MM.1S (cell line): ENCODE results near the gene IQGAP2.

Experiments
- DNase-seq: peaks from one replicate; pipeline ENCODE4 v3.0.0-alpha.2; 2015
- H2AFZ ChIP-seq: fragments of 300-600 bp; sonication (generic); 2 replicates; pipeline ENCODE4 v1.6.0; 2016; ENCODE audit warnings: antibody characterized with exemption, low read length
- H3F3A ChIP-seq: fragments of 300-600 bp; sonication (generic); 2 replicates; pipeline ENCODE4 v1.6.1; 2016; ENCODE audit warnings: mild to moderate bottlenecking, antibody characterized with exemption, low read length, moderate library complexity, mixed read lengths; ENCODE audit not compliant: insufficient read depth
- H3K27ac ChIP-seq: fragments of 300-600 bp; sonication (generic); 2 replicates; pipeline ENCODE4 v1.5.1; 2016; ENCODE audit warnings: mild to moderate bottlenecking, low read length
- H3K27me3 ChIP-seq: fragments of 300-600 bp; sonication (generic); replicated peaks from 2 replicates; pipeline ENCODE4 v1.6.0; 2016; ENCODE audit warnings: low read length; ENCODE audit not compliant: insufficient read depth
- H3K36me3 ChIP-seq: fragments of 300-600 bp; sonication (generic); replicated peaks from 2 replicates; pipeline ENCODE4 v1.6.1; 2016; ENCODE audit warnings: mild to moderate bottlenecking, low read length, mixed read lengths; ENCODE audit not compliant: insufficient read depth
- H3K4me1 ChIP-seq: fragments of 300-600 bp; sonication (generic); 2 replicates; pipeline ENCODE4 v1.6.1; 2016; ENCODE audit warnings: low read length, mixed read lengths
- H3K4me2 ChIP-seq: fragments of 300-600 bp; sonication (generic); 2 replicates; pipeline ENCODE4 v1.6.0; 2016; ENCODE audit warnings: low read depth, low read length
- H3K4me3 ChIP-seq: fragments of 300-600 bp; sonication (generic); 2 replicates; pipeline ENCODE4 v1.5.1; 2016; ENCODE audit warnings: low read length, mixed read lengths
- H3K79me2 ChIP-seq: fragments of 300-600 bp; sonication (generic); 2 replicates; pipeline ENCODE4 v1.6.1; 2016; ENCODE audit warnings: mixed run types, low read length, mixed read lengths
- H3K9ac ChIP-seq: fragments of 300-600 bp; sonication (generic); 2 replicates; pipeline ENCODE4 v1.6.1; 2016; ENCODE audit warnings: low read length, mixed read lengths
- H3K9me2 ChIP-seq: fragments of 300-600 bp; sonication (generic); replicated peaks from 2 replicates; pipeline ENCODE4 v1.6.1; 2016; ENCODE audit warnings: mild to moderate bottlenecking, low read length, mixed read lengths; ENCODE audit not compliant: insufficient read depth
- H3K9me3 ChIP-seq: fragments of 300-600 bp; sonication (generic); replicated peaks from 2 replicates; pipeline ENCODE4 v1.6.1; 2016; ENCODE audit warnings: mild to moderate bottlenecking, low read length, mixed read lengths; ENCODE audit not compliant: insufficient read depth
- H4K20me1 ChIP-seq: fragments of 300-600 bp; sonication (generic); 2 replicates; pipeline ENCODE4 v1.6.1; 2016; ENCODE audit warnings: mild to moderate bottlenecking, low read length, moderate library complexity, mixed read lengths; ENCODE audit not compliant: insufficient read depth
- EZH2 ChIP-seq: fragments of 300-600 bp; sonication (generic); optimal IDR thresholded peaks from 2 replicates; pipeline ENCODE3; 2017; ENCODE audit warnings: low read depth, mild to moderate bottlenecking, antibody characterized with exemption, low read length, mixed read lengths
- EZH2phosphoT487 ChIP-seq: fragments of 300-600 bp; sonication (generic); IDR thresholded peaks from 2 replicates; pipeline ENCODE4 v1.6.1; 2018; ENCODE audit warnings: antibody characterized with exemption, low read length
- TF ChIP-seq, protein P1 (sequence below): fragments of 300-600 bp; sonication (generic); IDR thresholded peaks from 2 replicates; pipeline ENCODE4 v1.5.1; 2016; ENCODE audit warnings: antibody characterized with exemption, low read length, mixed read lengths

Gene IQGAP2

DNA sequence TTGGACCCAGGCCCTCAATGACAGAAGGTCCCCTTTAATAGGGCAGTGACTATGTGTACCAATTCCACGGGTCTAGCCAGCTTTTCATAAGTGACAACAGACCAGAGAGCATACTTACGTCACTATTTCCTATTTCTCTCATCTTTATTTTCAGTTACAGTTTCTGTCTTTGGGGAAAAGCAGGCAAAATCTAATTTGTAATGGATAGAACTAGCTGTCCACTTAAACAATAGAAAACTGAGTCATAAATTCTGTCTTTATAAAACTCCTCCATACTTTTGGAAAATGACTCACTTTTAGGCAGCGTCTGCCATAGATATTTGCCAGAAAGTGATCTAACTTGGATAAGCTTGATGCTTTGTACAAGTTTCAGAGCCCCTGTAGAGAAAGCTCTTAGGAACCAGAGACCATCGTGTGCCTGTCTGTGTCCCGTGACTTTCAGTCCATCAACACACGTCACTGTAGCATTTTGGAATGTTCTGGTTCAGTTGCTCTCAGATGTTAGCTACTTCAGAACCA lies 118.2 kb downstream of the IQGAP2 start:
- Histone ChIP-seq H3K4me2 (peak overlapping the region; percentile 31), H3F3A (peaks cover 5% of the 10 kb centered on the region; the same call in 1 of the 2 replicates), H4K20me1 (no peaks in the 10 kb centered on the region)

DNA sequence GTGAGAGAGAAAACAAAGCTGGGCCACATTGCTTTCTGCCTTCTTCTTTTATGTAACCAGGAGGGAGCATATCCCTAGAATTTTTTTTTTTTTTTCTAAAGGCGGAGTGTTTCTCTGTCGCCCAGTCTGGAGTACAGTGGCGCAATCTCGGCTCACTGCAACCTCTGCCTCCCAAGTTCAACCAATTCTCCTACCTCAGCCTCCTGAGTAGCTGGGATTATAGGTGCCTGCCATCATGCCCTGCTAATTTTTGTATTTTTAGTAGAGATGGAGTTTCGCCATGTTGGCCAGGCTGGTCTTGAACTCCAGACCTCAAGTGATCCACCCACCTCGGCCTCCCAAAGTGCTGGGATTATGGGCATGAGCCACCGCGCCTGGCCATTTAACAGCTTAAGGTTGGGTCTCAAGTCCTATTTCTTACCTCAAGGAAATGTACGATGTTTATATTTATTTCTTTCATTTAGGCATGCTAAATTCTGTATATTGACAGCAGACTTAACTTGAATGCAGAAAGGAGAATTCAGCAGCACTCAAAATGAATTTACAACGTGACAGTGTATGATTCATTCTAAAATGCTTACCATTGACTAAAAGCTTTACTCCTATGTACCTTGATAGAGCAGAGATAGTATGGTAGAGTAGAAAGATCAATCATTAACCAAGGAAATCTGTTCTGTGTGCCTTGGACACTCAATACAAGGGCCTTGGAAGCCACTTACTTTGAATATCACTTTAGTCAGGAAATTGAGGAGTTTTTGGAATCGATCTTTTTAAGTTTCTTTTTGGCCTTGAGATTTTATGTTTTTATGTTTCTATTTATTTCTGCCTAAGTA lies 119.2 kb downstream of the IQGAP2 start:
- Histone ChIP-seq H2AFZ (no peak overlapping the region), H3K9me2 (no peaks in the 10 kb centered on the region), H3K4me3 (no peak overlapping the region), H3K4me1 (peaks cover 14% of the 10 kb centered on the region), H3F3A (peaks cover 5% of the 10 kb centered on the region; the same call in 1 of the 2 replicates), H3K9me3 (no peaks in the 10 kb centered on the region), H3K27ac (peak overlapping the region; percentile 72; the same call in 1 of the 2 replicates), H3K4me2 (no peak overlapping the region), H4K20me1 (no peaks in the 10 kb centered on the region), H3K27me3 (no peaks in the 10 kb centered on the region), H3K79me2 (peaks cover 83% of the 10 kb centered on the region), H3K36me3 (no peaks in the 10 kb centered on the region), H3K9ac (no peak overlapping the region; the same call in 1 of the 2 replicates)
- DNase-seq, result no peak
- TF ChIP-seq EZH2phosphoT487 (no peak), EZH2 (no peak)
- TF ChIP-seq, protein P1, sequence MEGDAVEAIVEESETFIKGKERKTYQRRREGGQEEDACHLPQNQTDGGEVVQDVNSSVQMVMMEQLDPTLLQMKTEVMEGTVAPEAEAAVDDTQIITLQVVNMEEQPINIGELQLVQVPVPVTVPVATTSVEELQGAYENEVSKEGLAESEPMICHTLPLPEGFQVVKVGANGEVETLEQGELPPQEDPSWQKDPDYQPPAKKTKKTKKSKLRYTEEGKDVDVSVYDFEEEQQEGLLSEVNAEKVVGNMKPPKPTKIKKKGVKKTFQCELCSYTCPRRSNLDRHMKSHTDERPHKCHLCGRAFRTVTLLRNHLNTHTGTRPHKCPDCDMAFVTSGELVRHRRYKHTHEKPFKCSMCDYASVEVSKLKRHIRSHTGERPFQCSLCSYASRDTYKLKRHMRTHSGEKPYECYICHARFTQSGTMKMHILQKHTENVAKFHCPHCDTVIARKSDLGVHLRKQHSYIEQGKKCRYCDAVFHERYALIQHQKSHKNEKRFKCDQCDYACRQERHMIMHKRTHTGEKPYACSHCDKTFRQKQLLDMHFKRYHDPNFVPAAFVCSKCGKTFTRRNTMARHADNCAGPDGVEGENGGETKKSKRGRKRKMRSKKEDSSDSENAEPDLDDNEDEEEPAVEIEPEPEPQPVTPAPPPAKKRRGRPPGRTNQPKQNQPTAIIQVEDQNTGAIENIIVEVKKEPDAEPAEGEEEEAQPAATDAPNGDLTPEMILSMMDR, result no peak

More for the DNA sequence above, 118.2 kb downstream of the IQGAP2 start:
- peak overlapping the region; percentile 30; the same call in 1 of the 2 replicates for H3K4me3 ChIP-seq
- peaks cover 80% of the 10 kb centered on the region for H3K79me2 ChIP-seq
- no peaks in the 10 kb centered on the region for H3K9me2 ChIP-seq
- peaks cover 12% of the 10 kb centered on the region for H3K4me1 ChIP-seq
- H3K36me3 ChIP-seq, result no peaks in the 10 kb centered on the region
- no peak overlapping the region for H2AFZ ChIP-seq
- peak; percentile 61 for DNase-seq
- H3K27ac ChIP-seq, result peak overlapping the region; percentile 72
- peak overlapping the region; percentile 41 for H3K9ac ChIP-seq
- H3K9me3 ChIP-seq, result no peaks in the 10 kb centered on the region
- TF ChIP-seq, protein P1, result no peak
- TF ChIP-seq EZH2 (no peak), EZH2phosphoT487 (no peak)
- no peaks in the 10 kb centered on the region for H3K27me3 ChIP-seq

DNA sequence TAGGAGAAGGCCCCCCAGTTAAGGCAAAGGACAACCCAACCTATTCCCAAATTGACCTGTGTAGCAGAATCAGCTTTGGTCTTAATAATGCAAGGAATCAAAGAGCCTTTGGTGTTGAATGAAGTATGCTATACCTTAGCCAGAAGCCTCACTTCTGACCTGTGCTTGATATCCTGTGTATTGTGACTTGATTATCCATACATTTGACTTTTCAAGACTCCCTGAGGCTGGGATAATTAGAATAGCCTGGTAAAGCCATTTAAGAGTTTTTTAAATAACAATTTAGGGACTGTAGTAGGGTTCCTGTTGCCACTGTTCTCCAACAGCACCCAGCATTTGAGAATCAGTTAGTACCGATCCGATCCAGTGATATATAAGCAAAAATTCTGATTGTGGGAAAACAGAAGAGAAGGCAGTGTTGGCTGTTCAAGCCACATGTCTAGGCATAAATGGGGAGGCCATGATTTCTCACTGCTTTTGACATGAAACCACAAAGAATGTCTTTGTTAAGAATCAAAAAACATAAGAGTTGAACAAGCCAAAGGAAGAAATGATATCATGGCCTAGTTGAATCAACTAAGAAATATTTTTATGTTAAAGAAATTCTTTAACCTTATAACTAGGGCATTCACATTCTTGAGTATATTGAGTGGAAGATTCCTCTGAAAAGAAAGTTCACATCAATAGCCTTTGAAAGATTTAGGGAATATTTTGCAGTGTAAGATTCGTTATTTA lies 121.2 kb downstream of the IQGAP2 start:
- Histone ChIP-seq H3F3A (peaks cover 5% of the 10 kb centered on the region; the same call in 1 of the 2 replicates), H3K9ac (no peak overlapping the region), H3K79me2 (peaks cover 75% of the 10 kb centered on the region), H4K20me1 (no peaks in the 10 kb centered on the region), H3K4me1 (peaks cover 18% of the 10 kb centered on the region), H3K27me3 (no peaks in the 10 kb centered on the region), H3K27ac (no peak overlapping the region), H3K4me3 (no peak overlapping the region), H3K9me3 (no peaks in the 10 kb centered on the region), H2AFZ (no peak overlapping the region), H3K9me2 (no peaks in the 10 kb centered on the region), H3K4me2 (no peak overlapping the region), H3K36me3 (no peaks in the 10 kb centered on the region)
- no peak for DNase-seq
- TF ChIP-seq EZH2phosphoT487 (no peak), EZH2 (no peak)
- TF ChIP-seq, protein P1, result no peak
